ENCODE measurements around the gene FOXD4L6.
"Not testable (repeated sequence)": the region's sequence is repeated elsewhere in the genome, so short reads cannot be mapped to it uniquely, and the experiment has no call there.

The FOXD4L6 gene

GRCh38 chr9:41100508-41100907 is 28.0 kb downstream of the FOXD4L6 start:
- not testable (repeated sequence) for DNase-seq (ENCODE audit: low read depth)

GRCh38 chr9:41098759-41099158 is 29.7 kb downstream of the FOXD4L6 start:
- not testable (repeated sequence) for DNase-seq (ENCODE audit: low read depth)

GRCh38 chr9:41095060-41095459 is 33.4 kb downstream of the FOXD4L6 start:
- not testable (repeated sequence) for DNase-seq (ENCODE audit: low read depth)

GRCh38 chr9:41094010-41094773 is 34.3 kb downstream of the FOXD4L6 start:
- not testable (repeated sequence) for DNase-seq (ENCODE audit: low read depth)

- not testable (repeated sequence) for DNase-seq (ENCODE audit: low read depth)
Measured at GRCh38 chr9:41090922-41091321, 37.6 kb downstream of the FOXD4L6 start.

- DNase-seq (ENCODE audit: low read depth), result not testable (repeated sequence)
Measured at GRCh38 chr9:41090386-41090785, 38.1 kb downstream of the FOXD4L6 start.

GRCh38 chr9:41088450-41089059 is 39.9 kb downstream of the FOXD4L6 start:
- not testable (repeated sequence) for DNase-seq (ENCODE audit: low read depth)

GRCh38 chr9:41087929-41088328 is 40.6 kb downstream of the FOXD4L6 start:
- not testable (repeated sequence) for DNase-seq (ENCODE audit: low read depth)

GRCh38 chr9:41087157-41087780 is 41.2 kb downstream of the FOXD4L6 start:
- not testable (repeated sequence) for DNase-seq (ENCODE audit: low read depth)

GRCh38 chr9:41086685-41087084 is 41.8 kb downstream of the FOXD4L6 start:
- DNase-seq (ENCODE audit: low read depth), result not testable (repeated sequence)

GRCh38 chr9:41086215-41086614 is 42.3 kb downstream of the FOXD4L6 start:
- DNase-seq (ENCODE audit: low read depth), result not testable (repeated sequence)

- not testable (repeated sequence) for DNase-seq (ENCODE audit: low read depth)
Measured at GRCh38 chr9:41082358-41082757, 46.1 kb downstream of the FOXD4L6 start.

- not testable (repeated sequence) for DNase-seq (ENCODE audit: low read depth)
Measured at GRCh38 chr9:41079464-41079863, 49.0 kb downstream of the FOXD4L6 start.

GRCh38 chr9:41077586-41077985 is 50.9 kb downstream of the FOXD4L6 start:
- not testable (repeated sequence) for DNase-seq (ENCODE audit: low read depth)
